Measurements from ENCODE around the gene C4A.
"Not testable (repeated sequence)": the region's sequence is repeated elsewhere in the genome, so short reads cannot be mapped to it uniquely, and the experiment has no call there.

Gene C4A

DNA sequence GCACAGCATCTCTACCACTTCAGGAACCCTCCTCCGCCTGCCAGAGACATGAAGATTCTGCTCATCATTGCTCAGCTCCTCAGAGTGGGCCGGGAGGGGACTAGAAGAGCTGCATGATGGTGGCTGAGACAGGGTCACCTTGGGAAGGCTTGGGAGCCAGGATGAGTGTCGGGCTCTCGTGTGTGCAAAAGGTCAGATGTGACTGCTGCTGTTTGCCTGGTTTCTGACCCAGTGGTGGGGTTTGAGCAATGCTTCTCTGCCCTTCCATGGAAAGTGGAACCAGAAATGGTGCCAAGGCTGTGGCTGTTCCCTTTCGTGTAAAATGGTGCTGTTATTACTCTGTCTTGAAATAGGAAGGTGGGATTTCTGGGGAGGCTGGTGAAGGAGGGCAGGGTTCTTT lies 859 bp upstream of the C4A start:
- DNase-seq = not testable (repeated sequence)

DNA sequence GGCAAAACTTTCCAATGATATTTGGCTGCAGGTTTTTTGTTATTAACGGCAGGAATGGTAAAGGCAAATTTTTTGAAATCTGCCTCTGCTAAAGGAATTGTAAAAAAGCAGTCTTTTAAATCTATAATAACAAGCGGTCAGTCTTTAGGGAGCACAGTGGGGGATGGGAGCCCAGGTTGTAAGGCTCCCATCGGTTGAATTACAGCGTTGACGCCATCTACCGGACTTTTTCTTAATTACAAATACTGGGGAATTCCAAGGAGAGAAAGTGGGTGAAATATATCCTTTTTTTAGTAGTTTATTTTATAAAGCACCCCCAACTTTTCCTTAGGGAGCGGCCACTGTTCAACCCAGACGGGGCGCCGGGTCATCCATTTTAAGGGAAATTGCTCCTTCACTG lies 7.5 kb downstream of the C4A start:
- not testable (repeated sequence) for DNase-seq

DNA sequence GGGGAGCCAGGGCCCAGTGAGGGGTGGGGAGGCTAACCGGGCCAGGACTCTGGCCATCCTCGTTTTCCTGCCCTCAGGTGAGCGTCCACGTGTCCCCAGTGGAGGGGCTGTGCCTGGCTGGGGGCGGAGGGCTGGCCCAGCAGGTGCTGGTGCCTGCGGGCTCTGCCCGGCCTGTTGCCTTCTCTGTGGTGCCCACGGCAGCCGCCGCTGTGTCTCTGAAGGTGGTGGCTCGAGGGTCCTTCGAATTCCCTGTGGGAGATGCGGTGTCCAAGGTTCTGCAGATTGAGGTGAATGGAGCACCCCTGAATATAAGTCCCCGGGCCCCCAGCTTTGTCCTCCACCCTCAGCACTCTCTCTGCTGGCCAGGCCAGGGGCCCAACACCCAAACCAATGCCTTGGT lies 12.6 kb downstream of the C4A start:
- DNase-seq = not testable (repeated sequence)

DNA sequence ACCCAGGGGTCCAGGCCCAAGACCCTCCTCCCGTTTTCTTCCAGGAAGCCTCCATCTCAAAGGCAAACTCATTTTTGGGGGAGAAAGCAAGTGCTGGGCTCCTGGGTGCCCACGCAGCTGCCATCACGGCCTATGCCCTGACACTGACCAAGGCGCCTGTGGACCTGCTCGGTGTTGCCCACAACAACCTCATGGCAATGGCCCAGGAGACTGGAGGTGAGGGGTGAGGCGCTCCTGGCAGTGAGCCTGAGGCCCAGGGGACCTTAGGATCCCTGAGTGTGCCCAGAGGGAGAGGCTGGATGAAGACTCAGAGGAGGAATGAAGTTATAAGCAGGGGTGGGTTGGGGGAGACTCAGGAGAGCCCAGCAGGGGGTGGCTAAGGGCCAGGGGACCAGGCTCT lies 14.5 kb downstream of the C4A start:
- DNase-seq = not testable (repeated sequence)

DNA sequence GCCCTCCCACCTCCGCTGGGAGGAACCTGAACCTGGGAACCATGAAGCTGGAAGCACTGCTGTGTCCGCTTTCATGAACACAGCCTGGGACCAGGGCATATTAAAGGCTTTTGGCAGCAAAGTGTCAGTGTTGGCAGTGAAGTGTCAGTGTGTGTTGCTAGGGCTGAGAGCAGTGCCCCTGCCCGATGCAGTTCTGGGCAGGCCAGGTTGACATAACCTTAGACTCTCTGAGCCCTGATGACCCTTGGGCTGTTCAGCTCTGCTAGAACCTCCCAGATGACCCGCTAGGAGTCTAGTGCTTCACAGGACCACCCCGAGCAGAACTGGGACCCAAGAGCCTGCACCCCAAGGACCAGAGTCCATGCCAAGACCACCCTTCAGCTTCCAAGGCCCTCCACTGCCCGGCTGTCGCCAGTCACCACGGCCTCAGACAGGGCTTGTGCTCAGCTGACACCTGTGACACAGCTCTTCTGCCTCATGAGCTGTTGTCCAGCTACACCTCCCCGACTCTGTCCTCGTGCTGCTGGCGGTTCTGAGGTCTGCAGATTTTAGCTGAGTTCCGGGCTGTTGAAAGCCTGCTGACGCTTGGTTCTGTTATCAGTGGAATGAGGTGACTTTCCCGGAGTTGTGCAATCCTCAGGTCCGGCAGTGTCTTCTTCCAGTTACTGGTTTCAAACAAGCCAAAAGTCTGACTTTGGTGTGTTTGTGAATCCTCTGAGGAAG lies 20.9 kb downstream of the C4A start:
- DNase-seq = not testable (repeated sequence)

DNA sequence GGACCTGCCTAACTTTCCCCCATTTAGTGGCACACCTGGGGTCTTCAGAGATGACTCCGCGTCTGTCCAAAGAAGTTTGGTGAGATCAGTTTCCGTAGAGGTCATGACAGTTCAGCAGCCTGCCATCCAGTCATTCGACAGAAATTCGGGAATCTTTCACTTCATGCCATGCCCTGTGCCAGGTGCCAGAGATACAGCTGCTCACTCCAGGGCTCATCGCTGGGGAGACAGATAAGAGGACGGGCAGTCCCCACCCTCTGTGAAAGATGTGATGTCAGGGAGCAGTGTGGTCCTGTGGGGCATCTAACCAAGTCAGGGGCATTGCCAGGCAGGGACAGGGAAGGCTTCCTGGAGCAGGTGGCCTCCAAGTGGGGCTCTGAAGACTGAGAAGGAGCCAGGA lies 21.4 kb downstream of the C4A start:
- DNase-seq = not testable (repeated sequence)

DNA sequence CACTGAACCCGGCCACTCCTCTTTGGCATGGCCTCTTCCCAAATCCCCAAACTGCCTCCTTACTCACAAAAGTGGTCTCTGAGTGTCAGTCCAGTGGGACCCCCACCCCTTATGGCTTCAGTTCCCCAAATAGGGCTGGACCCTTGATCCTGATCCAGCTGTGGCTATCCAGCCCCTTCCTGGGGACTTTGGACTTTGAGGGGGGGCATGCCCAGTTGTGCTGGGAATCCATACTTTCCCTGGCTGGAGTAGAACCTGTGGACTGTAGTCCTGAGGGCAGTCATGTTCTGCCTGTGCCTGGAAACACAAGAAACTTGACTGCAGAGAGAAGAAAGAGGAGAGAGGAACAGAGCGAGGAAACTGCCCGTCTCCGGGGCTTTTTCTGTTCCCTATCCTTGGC lies 22.5 kb downstream of the C4A start:
- not testable (repeated sequence) for DNase-seq

DNA sequence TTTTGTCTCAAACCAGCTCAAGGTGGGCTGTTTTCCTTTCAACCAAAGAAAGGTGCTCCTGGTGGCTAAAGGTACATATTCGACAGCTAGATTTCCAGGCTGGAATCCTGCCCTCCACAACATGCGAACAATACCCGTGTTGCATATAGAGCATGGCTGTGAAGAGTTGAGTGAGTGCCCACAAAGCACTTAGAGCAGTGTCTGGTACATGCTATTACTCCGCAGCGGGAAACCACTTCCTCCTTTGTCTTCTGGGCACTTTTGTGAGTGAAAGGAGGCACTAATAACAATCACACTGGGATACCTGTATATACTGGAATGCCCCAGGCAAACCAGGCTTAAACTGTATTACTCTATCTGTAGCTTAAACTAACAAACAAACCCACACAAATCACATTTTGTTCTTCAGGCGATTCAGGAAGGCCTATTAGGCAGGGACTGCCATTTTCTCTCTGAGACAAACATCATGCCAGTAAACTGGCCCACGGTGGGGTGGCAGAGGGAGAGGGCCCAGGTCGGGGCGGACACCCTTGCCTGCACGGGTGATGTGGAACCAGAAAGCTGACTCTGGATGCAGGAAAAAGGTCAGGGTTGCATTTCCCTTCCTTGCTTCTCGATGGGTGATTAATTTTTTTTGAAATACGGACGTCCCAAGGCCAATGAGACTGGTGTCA lies 23.1 kb downstream of the C4A start:
- DNase-seq = not testable (repeated sequence)

DNA sequence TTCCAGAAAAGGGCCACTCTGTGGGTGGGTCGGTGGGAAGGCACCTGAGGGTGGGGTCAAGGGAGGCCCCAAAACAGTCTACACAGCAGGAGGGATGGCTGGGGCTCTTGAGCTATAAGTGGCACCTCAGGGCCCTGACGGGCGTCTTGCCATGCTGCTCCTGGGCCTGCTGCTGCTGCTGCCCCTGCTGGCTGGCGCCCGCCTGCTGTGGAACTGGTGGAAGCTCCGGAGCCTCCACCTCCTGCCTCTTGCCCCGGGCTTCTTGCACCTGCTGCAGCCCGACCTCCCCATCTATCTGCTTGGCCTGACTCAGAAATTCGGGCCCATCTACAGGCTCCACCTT lies 23.7 kb downstream of the C4A start:
- DNase-seq = not testable (repeated sequence)

DNA sequence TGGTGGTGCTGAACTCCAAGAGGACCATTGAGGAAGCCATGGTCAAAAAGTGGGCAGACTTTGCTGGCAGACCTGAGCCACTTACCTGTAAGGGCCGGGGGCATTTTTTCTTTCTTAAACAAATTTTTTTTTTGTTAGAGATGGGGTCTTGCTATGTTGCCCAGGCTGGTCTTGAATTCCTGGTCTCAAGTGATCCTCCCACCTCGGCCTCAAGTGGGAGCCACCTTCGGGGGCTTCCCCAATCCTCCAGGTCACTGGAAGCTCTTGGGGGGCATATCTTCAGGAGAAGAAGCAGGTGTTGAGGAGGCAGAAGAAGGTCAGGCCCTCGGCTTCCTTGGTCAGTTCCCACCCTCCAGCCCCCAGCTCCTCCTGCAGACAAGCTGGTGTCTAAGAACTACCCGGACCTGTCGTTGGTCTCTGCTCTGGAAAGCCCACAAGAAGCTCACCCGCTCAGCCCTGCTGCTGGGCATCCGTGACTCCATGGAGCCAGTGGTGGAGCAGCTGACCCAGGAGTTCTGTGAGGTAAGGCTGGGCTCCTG lies 24.2 kb downstream of the C4A start:
- not testable (repeated sequence) for DNase-seq

DNA sequence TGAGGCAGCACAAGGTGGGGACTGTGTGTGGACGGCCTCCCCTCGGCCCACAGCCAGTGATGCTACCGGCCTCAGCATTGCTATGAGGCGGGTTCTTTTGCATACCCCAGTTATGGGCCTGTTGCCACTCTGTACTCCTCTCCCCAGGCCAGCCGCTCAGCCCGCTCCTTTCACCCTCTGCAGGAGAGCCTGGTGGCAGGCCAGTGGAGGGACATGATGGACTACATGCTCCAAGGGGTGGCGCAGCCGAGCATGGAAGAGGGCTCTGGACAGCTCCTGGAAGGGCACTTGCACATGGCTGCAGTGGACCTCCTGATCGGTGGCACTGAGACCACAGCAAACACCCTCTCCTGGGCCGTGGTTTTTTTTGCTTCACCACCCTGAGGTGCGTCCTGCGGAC lies 25.2 kb downstream of the C4A start:
- DNase-seq = not testable (repeated sequence)

DNA sequence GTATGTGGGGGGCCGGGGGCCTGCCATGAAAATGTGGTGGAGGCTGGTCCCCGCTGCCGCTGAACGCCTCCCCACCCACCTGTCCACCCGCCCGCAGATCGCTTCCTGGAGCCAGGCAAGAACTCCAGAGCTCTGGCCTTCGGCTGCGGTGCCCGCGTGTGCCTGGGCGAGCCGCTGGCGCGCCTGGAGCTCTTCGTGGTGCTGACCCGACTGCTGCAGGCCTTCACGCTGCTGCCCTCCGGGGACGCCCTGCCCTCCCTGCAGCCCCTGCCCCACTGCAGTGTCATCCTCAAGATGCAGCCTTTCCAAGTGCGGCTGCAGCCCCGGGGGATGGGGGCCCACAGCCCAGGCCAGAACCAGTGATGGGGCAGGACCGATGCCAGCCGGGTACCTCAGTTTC lies 26.2 kb downstream of the C4A start:
- not testable (repeated sequence) for DNase-seq

DNA sequence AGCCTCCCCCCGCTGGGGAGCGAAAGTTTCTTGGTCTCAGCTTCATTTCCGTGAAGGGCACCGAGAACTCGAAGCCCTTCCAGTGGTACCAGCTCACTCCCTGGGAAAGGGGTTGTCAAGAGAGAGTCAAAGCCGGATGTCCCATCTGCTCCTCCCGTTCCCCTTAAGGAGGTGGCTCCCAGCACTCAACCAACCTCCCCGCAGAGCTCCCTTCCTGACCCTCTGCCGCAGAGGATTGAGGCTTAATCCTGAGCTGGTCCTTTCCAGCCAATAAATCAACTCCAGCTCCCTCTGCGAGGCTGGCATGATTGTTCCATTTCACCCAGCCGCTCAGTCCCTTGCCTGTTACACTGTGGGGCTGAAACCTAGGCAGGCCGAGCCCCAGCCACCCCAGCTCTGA lies 26.8 kb downstream of the C4A start:
- DNase-seq = not testable (repeated sequence)

DNA sequence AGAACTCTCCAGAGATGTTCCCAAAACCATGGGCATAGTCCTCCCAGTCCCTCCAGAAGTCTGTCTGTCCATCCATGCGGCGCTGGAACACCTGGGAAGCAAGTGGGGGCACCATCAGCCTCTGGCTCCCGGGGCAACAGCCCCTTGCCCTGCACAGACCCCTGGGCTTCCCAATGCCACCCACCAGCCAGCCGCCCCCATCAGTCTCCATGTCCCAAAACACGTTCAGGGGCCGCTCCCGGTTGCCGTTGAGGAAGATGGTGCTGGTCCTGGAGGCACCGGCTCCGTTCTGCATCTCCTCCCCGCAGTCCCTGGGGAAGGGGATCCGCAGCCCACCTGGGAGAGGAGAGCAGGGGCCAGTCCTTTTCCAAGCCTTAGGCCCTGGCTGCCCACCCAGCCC lies 27.7 kb downstream of the C4A start:
- not testable (repeated sequence) for DNase-seq

DNA sequence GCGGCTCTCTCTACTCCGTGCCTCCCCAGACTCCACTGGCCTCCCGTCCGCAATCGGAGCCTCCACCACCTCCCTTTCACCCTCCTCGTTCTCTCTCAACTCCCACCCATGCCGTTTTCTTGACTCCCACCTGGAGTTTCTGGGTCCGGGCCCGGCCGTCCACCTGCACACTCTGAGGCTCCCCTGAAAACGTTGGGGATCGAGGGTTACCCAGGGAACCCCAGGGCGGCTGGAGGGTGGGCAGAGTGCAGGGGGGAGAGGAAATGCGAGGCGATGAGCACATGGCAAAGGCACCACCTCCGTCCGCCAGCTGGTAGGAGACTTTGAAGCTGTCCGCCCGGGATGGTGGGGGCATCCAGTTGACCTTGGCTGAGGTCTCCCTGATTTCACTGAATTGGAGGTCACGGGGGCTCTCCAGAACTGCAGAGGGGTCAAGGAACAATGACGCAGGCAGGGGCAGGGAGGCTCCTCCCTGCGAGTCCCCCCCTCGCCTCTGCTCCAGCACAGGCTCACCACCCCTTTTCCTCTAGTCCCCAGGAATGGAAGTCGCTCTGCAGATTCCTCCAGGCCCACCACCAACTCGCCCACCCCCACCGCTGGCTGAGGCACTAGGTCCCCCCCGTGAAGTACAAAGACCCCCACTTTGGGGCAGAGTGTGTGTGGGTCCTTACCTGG lies 29.1 kb downstream of the C4A start:
- not testable (repeated sequence) for DNase-seq

DNA sequence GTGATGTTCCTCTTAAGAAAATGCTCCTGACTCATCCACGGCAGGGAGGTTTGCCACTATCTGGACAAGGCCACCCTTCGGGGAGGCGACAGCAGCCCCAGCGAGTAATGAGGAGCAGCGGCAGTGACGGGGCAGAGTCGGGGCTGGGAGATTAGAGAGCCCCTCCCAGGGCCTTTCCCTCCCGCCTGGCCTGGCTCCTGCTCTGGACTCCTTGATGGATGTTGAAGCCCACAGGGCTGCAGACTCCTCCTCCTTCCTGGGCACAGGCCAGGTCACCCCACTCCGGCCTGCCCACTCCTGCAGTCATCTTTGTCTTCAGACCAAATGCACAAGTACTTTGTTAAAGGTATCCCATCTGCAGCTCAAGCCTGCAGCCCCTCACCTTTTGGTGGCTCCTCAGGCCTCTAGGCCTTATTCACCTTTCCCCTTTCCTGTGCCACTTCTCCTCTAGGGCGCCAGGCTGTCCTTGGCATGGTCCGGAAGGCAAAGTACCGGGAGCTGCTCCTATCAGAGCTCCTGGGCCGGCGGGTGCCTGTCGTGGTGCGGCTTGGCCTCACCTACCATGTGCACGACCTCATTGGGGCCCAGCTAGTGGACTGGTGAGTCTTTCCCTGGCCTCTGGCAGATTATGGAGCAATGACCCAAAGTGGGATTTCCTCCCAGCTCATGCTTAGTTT lies 31.2 kb downstream of the C4A start:
- not testable (repeated sequence) for DNase-seq

DNA sequence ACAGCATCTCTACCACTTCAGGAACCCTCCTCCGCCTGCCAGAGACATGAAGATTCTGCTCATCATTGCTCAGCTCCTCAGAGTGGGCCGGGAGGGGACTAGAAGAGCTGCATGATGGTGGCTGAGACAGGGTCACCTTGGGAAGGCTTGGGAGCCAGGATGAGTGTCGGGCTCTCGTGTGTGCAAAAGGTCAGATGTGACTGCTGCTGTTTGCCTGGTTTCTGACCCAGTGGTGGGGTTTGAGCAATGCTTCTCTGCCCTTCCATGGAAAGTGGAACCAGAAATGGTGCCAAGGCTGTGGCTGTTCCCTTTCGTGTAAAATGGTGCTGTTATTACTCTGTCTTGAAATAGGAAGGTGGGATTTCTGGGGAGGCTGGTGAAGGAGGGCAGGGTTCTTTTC lies 31.9 kb downstream of the C4A start:
- not testable (repeated sequence) for DNase-seq

DNA sequence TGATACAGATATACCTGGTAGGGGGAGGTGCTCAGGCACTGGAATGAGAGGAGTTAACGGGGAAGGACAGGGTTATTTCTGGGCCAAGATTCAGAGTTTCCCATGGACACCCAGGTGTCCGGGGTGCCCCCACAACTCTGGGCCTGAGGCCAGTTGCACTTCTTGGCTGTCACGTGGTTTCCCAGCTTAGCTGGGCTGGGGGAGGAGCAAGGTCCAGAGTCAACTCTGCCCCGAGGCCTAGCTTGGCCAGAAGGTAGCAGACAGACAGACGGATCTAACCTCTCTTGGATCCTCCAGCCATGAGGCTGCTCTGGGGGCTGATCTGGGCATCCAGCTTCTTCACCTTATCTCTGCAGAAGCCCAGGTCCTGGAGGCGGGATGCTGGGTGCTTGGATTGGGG lies 32.7 kb downstream of the C4A start, which contains the start of gene C4B:
Gene C4B, plus strand, starts transcription at position 249 of the 400 bp plus-strand sequence. Its CDS starts 51 bp downstream, at position 300.
- not testable (repeated sequence) for DNase-seq

DNA sequence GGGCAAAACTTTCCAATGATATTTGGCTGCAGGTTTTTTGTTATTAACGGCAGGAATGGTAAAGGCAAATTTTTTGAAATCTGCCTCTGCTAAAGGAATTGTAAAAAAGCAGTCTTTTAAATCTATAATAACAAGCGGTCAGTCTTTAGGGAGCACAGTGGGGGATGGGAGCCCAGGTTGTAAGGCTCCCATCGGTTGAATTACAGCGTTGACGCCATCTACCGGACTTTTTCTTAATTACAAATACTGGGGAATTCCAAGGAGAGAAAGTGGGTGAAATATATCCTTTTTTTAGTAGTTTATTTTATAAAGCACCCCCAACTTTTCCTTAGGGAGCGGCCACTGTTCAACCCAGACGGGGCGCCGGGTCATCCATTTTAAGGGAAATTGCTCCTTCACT lies 40.2 kb downstream of the C4A start:
- not testable (repeated sequence) for DNase-seq

DNA sequence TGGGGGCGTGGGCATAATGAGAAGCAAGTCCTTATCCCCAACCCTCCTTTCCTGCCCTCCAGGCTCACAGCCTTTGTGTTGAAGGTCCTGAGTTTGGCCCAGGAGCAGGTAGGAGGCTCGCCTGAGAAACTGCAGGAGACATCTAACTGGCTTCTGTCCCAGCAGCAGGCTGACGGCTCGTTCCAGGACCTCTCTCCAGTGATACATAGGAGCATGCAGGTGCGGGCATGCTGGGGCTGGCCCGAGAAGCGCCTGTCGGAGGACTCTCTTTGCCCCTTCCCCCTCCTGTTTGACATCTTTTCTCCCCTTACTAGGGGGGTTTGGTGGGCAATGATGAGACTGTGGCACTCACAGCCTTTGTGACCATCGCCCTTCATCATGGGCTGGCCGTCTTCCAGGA lies 46.8 kb downstream of the C4A start:
- not testable (repeated sequence) for DNase-seq

DNA sequence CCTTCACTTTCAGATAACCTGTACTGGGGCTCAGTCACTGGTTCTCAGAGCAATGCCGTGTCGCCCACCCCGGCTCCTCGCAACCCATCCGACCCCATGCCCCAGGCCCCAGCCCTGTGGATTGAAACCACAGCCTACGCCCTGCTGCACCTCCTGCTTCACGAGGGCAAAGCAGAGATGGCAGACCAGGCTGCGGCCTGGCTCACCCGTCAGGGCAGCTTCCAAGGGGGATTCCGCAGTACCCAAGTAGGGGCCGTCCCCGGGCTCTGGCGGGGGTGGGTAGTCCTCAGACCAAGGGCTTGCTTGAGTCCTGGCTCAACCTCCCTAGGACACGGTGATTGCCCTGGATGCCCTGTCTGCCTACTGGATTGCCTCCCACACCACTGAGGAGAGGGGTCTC lies 47.7 kb downstream of the C4A start:
- not testable (repeated sequence) for DNase-seq

DNA sequence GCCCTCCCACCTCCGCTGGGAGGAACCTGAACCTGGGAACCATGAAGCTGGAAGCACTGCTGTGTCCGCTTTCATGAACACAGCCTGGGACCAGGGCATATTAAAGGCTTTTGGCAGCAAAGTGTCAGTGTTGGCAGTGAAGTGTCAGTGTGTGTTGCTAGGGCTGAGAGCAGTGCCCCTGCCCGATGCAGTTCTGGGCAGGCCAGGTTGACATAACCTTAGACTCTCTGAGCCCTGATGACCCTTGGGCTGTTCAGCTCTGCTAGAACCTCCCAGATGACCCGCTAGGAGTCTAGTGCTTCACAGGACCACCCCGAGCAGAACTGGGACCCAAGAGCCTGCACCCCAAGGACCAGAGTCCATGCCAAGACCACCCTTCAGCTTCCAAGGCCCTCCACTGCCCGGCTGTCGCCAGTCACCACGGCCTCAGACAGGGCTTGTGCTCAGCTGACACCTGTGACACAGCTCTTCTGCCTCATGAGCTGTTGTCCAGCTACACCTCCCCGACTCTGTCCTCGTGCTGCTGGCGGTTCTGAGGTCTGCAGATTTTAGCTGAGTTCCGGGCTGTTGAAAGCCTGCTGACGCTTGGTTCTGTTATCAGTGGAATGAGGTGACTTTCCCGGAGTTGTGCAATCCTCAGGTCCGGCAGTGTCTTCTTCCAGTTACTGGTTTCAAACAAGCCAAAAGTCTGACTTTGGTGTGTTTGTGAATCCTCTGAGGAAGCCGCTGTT lies 53.6 kb downstream of the C4A start:
- DNase-seq = not testable (repeated sequence)
